SHP77 treated with DMSO at 0.1 percent for 48 hours (cell line): Measurements from ENCODE around the gene RAE1.
"Not testable (repeated sequence)": the region's sequence is repeated elsewhere in the genome, so short reads cannot be mapped to it uniquely, and the experiment has no call there.

ENCODE experiments used
- DNase-seq: peaks from one replicate; lab custom pipeline; 2025; lab: John Stamatoyannopoulos, UW

Gene RAE1

DNA sequence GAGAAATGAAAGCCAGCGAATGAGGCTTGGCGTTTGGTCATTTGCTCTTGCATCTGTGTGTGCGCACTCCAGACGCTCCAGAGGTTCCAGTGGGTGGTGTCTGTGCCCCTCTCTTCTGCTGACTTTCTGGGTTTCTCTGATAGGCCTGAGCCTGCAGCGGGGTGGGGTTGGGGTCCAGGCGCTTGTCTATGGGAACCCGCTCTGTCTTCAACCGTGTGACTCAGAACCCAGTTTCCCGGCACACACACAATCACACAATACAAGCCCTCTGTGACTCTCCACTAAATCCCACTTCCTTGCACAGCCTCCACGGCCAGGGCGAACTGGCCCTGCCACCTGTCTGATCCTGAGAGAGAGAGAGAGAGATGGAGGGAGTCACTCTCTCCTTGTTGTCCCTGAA, 64.7 kb downstream of the RAE1 start:
- no peak for DNase-seq

DNA sequence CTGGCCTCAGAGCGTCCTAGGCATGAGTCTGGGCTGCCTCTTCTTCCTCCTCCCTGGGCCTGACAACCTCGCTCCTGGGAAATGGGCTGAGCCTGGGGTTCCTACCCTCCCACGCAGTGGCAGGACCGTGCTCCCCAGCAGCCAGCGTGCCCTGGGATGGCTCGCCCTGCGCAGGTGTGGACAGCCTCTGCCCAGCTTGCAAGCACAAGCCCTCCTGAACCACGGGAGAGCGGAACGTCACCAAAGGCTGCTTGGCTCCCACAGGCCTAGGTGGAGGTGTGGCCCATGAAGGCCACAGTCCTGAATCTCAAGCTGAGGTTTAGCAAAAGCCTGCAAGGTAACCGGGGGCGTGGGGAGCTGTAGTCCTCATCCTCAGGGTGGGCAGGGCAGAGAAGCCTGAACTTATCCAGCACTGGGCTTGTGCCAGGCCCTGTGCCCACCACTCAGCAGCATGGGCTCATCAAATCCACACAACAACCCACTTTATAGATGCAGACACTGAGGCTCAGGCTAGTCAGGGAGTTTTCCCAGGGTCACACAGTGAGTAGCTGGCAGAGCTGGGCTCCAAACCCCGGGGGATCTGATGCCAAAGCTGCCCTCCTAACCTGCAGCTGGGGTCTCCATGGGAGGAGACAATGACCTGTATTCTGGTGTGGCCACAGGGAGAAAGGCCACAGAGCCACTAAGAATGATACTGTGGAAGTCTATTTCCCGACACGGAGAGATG, 65.4 kb downstream of the RAE1 start:
- DNase-seq, result no peak

DNA sequence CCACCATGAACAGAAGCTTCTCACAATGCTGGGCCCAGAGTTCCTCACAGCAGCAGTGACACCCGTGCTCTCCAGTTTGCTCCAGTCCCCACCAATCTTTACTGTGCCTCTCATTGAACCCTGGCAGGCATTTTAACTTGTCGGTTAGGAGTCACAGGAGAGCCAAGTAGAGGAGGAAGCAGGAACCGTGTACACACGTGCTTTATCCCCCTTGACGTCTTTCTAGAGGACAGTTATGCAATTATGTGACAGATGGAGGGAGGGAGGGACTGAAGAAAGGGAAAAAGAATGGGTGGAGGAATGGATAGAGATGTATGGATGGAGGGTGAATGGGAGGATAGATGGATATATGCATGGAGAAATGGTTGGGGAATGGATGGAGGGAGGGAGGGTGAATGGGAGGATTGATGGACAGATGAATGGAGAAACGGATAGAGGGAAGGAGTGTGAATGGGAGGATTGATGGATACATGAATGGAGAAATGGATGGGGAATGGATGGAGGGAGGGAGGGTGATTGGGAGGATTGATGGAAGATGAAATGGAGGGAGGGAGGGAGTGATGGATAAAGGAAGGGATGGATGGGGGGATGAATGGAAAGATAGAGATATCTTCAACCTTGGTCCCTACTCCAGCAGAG, 66.1 kb downstream of the RAE1 start:
- no peak for DNase-seq

DNA sequence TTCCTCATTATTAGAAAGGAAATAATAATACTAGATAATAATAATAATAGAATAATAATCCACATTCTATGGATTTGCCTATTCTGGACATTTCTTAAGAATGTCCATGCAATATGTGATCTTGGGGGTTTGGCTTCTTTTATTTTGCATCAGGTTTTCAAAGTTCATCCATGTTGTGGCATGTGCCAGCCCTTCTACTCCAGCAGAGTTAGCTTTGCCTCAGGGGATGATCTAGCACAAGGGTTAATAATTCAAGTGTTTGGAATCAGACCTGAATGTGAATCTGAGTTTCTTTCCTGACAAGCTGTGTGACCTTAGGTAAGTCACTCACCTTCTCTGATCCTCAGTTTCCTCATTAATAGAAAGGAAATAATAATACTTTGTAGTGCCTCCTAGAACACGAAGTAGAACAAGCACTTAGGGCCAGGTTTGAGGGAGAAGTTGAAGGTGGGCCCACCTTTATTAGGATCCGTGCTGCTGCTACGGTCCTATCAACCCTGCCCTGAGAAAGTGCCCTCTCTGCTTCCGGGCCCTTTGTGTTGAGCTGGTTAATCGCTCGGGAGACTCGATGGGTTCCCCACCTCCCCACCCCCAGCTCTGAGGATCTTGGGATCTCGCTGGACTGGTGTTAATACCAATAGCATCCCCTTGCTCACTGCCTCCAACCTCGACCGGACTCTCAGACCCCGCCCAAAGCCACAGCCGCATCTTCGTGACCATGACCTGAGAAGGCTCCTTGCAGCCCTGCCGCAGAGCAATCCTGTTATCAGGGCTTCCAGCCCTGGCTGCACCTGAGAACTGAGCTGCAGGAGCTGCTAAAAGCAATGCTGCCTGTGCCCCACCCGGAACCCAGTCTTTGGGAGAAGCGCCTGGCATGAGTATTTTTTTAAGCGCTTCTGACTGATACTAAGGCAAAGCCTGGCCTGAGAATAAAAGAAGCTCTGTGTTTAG, 67.0 kb downstream of the RAE1 start:
- no peak for DNase-seq

DNA sequence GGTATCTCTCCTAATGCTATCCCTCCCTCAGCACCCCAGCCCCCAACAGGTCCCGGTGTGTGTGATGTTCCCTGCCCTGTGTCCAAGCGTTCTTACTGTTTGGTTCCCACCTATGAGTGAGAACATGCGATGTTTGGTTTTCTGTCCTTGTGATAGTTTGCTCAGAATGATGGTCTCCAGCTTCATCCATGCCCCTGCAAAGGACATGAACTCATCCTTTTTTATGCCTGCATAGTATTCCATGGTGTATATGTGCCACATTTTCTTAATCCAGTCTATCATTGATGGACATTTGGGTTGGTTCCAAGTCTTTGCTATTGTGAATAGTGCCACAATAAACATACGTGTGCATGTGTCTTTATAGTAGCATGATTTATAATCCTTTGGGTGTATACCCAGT, 68.4 kb downstream of the RAE1 start:
- DNase-seq, result not testable (repeated sequence)

DNA sequence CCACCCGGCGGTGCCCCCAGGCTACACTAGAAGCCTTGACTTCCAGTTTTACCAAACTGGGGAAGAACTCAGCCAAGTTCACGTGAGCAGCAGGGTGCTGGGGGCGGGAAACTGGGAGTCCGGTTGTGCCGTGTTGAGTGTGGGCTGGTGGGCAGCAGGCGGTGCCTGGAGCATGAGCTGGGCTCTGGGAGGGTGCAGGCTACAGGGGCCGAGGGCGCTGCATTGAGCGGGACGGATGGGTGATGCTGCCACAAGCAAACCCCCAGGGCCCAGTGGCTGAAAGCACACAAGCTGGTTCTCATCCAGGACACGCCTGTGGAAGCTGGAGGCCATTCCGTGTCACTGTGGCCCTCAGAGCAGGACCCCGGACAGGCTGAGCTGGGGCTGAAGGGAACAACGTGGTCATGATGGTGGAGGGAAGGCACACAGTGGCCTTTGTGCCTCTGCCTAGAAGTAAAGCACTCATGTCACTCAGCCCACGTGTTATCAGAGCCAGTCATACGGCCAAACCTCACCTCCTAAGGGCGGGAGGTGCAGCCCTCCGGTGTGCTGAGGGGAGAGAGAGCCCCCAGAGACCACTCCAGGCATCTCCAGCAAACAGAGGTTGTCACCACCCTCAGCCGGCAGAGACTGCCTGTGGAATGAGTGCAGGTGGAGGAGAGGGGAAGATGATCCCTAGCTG, 69.7 kb downstream of the RAE1 start:
- no peak for DNase-seq

DNA sequence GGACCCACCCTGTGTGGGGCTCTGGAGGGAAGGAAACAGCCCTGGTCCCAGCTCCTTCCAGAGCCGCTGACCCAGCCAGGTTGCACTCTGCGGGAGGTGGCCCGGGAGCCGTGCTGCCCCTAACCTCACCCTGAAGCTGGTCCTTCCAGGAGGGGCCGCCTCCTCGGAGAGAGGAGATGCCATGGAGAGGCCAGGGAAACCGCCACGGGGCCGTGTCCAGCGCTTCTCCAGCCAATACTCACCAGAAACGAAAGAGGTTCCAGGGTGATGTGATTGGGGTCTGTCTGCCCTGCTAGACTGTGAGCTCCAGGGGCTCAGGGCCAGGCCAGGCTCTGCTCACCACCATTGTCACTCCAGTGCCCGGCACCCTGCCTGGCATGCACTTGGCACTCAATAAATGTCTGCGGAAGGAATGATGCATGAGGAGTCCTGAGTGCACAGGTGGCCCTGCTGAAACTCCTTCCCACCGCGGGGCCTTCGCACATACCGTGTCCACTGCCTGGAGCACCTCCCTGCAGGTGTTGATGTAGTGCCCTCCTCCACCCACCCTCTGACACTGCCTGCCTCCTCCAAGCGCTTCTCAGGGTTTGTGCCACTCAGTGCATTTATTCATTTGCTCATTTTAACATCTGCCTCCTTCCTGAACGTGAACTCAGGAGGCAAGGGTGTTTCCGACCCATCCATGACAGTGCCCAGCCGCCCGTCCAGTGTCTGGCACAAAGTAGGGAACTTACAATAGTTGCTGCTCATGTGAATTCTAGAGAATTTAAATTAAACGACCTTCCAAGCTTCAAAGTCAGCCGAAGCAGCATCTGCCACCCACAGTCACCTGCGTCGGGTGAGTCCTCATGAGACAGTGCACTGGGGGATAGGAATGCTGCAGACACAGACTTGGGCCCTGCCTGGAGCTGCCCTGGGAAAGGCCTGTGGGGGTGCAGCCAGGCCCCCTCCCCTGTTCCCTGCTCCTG, 70.5 kb downstream of the RAE1 start:
- DNase-seq, result no peak

DNA sequence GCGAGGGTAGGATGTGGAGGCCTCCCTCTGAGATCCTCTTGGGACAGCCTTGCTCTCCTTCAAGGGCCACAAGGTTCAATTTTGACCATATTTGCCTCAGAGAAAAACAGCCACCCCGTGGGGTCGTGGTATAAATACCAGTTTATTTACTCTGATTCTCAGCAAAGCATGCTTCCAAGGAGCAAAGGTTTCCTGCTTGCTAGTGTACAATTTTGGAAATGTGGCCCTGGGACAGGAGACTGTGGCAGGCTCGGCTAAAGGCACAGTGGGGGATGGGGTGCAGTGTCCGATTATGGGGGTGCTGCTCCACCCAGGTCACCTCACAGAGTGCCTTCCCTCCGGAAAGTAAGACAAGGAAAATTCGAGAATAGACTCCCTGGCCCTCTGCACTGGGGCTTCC, 71.2 kb downstream of the RAE1 start:
- no peak for DNase-seq

DNA sequence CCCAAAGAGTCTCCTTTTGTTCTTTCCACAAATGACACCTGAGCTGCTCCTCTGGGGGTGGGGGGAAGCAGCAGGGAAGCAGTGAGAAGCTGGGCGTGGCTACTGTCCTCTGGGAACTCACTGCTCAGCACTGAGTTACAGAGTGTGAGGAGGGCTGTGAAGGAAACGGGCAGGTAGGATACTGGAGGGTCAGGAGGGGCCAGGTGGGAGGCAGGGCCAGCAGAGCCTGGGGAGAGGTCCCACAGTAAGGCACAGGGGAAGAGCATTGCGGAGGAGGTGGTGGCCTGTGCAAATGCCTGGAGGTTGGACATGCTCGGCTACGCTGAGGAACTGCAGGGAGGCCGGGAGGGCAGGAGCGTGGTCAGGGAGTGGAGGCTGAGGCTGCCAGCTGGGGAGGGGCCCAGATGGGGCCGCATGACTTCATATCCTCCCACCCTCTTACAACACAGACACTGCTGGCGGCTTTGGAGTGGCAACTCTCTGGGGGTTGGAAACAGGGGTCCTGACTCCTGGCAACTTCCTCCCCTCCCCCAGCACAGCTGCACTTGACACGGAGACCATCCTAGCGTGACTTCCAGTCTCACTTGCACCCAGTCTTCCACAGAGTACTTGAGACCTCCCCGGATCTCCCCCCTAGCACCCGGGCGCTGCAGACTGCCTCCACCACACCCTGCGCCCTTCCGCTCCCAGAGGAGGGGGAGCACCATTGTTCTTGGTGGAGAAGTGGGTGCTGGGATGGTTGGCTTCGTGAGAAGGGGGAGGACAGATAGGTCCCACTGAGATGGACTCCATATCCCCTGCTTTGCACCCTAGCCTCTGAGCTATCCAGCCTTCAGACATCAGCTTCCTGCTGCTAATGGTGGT, 74.3 kb downstream of the RAE1 start:
- no peak for DNase-seq

DNA sequence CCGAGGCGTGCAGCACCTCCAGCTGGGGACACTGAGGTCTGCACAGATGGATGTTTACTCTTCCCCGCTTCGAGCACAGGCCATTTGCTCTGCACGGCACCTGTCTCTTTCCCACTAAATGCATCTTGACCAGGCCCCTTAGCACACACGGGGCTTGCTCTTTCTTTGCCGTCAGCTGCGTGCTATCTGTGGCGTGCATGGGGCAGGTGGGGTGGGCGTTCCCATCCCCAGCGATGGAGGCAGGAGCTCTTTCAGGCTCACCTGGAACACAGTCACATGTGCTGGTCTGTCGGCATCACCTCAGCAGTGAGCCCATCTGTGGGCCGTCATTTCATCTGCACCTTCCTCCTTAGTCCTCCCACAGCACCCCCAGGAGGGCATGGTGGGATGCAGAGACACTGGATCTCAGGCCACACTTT, 75.2 kb downstream of the RAE1 start:
- DNase-seq, result peak; percentile 49

DNA sequence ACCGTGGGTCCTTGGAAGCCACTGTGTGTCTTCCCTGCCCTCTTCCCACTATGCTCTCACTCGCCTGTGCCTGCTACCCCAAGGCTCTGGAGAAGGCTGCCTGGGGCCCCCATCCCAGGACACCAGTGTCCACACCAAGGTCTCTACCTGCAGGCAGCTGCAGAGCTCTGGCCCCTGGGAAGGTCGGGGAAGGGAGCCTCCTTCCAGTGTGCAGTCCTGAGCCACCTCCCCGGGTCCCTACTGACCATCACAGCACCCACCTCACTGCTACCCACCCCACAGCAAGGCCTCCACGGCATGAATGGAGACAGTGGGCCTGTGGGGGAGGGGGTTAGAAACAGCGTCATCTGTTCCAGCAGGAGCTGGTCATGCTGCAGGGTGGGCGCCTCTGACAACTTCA, 75.8 kb downstream of the RAE1 start:
- no peak for DNase-seq

DNA sequence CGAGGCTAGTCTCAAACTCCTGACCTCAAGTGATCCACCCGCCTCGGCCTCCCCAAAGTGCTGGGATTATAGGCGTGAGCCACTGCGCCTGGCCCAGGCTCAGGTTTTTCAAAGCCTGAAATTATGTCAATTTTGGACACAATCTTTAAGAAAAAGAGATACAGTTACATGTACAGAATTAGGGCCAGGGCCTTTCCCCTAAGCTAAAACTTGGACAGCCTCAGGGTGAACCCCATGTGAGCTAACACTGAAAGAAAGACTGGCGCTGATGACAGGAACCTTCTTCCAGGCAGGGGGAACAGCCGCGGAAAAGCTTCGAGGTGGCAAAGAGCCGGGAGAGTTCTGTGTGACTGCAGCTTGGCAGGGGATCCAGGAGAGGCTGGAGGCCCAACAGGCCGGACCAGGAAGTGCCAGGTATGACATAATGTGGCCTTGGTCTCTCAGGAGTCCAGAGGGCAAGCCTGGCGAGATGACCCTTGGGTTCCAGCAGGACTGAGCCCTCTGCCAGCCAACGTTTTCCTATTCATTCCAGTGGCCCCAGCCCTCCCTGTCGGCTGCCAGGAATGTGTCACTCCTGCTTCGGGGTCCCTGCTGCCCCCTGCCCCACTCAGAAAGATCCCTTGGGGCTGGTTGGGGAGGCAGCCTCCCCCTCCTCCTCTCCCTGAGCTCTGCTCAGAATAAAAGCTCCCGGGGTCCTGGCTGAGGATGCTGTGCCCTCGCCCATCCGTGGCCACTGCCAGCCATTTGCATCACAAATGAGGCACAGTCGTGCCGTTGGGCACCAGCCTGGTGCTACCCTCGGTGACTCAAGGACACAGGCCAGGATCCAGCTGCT, 77.5 kb downstream of the RAE1 start:
- no peak for DNase-seq
